Neural cell (in vitro differentiated cells): Measurements from ENCODE around the gene COL24A1.

Experiments
- CTCF ChIP-seq: fragments of 450-650 bp; IDR thresholded peaks from 2 replicates; pipeline ENCODE4 v1.5.1; 2014; ENCODE audit warnings: antibody characterized with exemption, mild to moderate bottlenecking, moderate library complexity; ENCODE audit not compliant: poor library complexity, severe bottlenecking
- EP300 ChIP-seq: fragments of 450-650 bp; conservative IDR thresholded peaks from 2 replicates; pipeline ENCODE4 v1.6.1; 2014; ENCODE audit warnings: antibody characterized with exemption, mild to moderate bottlenecking, moderate library complexity; ENCODE audit not compliant: poor library complexity, severe bottlenecking
- EZH2 ChIP-seq: fragments of 200-600, 300-800 bp; shearing (Covaris generic), sonication (generic); IDR thresholded peaks from 2 replicates; pipeline ENCODE4 v1.6.1; 2014; ENCODE audit warnings: antibody characterized with exemption, low read length, borderline replicate concordance, mild to moderate bottlenecking; ENCODE audit not compliant: insufficient read depth, poor library complexity, severe bottlenecking
- POLR2AphosphoS5 ChIP-seq: IDR thresholded peaks from 2 replicates; pipeline ENCODE4 v1.6.1; 2012
- RAD21 ChIP-seq: fragments of 450-650 bp; conservative IDR thresholded peaks from 2 replicates; pipeline ENCODE4 v1.6.1; 2014; ENCODE audit warnings: antibody characterized with exemption, mild to moderate bottlenecking, moderate library complexity
- TAF1 ChIP-seq: IDR thresholded peaks from 2 replicates; pipeline ENCODE4 v1.6.1; 2012; ENCODE audit warnings: low read depth
- TF ChIP-seq, protein P1 (sequence below): IDR thresholded peaks from 2 replicates; pipeline ENCODE4 v1.6.1; 2012; ENCODE audit warnings: borderline replicate concordance

DNA sequence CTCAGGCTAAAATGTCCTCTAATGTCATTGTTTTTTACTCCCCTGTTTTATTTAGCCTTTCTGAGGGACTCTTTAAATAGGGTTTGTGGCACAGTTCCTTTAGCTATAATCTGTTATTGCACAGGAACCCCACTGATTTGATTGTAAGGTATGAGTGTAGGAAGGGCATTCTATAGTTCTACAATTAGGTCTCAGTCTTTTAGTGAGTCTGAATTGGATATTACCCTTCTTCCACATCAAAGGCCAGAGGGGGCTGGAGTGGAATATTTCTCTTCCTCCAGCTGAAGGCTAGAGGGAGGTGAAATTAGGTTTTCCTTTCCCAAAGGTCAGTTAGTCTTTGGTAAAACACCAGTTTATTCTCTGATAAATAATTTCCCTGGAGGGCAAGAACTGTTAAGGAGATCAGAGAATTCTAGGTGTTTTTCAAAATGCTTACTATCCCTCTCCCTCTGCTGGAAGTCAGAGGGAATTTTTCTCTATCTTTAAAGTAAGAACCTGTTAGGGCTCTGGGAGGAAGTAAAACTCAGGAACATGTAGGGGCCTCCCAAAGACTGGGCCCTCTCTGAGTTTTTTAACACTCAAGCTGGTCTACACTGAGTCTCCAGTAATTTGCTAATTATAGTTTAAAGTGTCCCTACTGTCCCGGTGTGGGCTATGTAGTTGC, 272.1 kb downstream of the COL24A1 start:
- TF ChIP-seq CTCF (peak; percentile 40), EP300 (no peak), TAF1 (no peak), RAD21 (peak; percentile 18), POLR2AphosphoS5 (peak; percentile 49), EZH2 (no peak)
- TF ChIP-seq, protein P1, sequence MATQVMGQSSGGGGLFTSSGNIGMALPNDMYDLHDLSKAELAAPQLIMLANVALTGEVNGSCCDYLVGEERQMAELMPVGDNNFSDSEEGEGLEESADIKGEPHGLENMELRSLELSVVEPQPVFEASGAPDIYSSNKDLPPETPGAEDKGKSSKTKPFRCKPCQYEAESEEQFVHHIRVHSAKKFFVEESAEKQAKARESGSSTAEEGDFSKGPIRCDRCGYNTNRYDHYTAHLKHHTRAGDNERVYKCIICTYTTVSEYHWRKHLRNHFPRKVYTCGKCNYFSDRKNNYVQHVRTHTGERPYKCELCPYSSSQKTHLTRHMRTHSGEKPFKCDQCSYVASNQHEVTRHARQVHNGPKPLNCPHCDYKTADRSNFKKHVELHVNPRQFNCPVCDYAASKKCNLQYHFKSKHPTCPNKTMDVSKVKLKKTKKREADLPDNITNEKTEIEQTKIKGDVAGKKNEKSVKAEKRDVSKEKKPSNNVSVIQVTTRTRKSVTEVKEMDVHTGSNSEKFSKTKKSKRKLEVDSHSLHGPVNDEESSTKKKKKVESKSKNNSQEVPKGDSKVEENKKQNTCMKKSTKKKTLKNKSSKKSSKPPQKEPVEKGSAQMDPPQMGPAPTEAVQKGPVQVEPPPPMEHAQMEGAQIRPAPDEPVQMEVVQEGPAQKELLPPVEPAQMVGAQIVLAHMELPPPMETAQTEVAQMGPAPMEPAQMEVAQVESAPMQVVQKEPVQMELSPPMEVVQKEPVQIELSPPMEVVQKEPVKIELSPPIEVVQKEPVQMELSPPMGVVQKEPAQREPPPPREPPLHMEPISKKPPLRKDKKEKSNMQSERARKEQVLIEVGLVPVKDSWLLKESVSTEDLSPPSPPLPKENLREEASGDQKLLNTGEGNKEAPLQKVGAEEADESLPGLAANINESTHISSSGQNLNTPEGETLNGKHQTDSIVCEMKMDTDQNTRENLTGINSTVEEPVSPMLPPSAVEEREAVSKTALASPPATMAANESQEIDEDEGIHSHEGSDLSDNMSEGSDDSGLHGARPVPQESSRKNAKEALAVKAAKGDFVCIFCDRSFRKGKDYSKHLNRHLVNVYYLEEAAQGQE, result no peak
